GM13976 (cell line): ENCODE results near the gene NAALADL2.
"Not testable (repeated sequence)": the region's sequence is repeated elsewhere in the genome, so short reads cannot be mapped to it uniquely, and the experiment has no call there.

Experiments used
- DNase-seq: peaks from one replicate; pipeline ENCODE4 v3.0.0; 2012; ENCODE audit warnings: low spot score
- in situ Hi-C: fragments of 300-500 bp; cut with MboI; formaldehyde crosslinking; loops from one replicate; pipeline ENCODE4 v1.12.0; 2022; ENCODE audit warnings: low sequenced_read_pairs, mixed read lengths, inconsistent platforms; ENCODE audit not compliant: unreplicated experiment
- TF ChIP-seq, protein P1 (sequence below): IDR thresholded peaks from 2 replicates; pipeline ENCODE4 v1.5.1; 2012; ENCODE audit warnings: borderline replicate concordance, mild to moderate bottlenecking; ENCODE audit not compliant: insufficient read depth; ENCODE audit errors: extremely low read depth, missing control alignments, control extremely low read depth

The NAALADL2 gene

DNA sequence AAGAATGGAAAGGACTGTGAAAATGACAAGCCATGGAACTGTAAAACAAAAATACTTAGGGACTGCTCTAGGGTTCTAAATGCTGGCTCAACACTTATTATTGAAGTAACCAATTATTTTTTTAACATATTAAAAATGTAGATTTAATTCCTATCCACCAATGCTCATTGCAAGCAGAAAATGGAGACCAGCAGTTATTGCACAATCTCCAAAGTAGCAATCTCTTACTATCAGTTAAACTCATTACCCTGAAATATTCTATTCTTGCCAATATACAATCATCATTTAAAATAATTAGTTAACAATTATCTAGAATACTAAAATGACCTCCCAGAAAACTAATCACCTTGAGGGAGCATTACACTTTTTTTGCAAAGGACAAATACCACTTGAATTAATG, 499.8 kb downstream of the NAALADL2 start:
- no peak for DNase-seq
- in situ Hi-C loops: no loop called here
- TF ChIP-seq, protein P1, sequence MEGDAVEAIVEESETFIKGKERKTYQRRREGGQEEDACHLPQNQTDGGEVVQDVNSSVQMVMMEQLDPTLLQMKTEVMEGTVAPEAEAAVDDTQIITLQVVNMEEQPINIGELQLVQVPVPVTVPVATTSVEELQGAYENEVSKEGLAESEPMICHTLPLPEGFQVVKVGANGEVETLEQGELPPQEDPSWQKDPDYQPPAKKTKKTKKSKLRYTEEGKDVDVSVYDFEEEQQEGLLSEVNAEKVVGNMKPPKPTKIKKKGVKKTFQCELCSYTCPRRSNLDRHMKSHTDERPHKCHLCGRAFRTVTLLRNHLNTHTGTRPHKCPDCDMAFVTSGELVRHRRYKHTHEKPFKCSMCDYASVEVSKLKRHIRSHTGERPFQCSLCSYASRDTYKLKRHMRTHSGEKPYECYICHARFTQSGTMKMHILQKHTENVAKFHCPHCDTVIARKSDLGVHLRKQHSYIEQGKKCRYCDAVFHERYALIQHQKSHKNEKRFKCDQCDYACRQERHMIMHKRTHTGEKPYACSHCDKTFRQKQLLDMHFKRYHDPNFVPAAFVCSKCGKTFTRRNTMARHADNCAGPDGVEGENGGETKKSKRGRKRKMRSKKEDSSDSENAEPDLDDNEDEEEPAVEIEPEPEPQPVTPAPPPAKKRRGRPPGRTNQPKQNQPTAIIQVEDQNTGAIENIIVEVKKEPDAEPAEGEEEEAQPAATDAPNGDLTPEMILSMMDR: no peak

DNA sequence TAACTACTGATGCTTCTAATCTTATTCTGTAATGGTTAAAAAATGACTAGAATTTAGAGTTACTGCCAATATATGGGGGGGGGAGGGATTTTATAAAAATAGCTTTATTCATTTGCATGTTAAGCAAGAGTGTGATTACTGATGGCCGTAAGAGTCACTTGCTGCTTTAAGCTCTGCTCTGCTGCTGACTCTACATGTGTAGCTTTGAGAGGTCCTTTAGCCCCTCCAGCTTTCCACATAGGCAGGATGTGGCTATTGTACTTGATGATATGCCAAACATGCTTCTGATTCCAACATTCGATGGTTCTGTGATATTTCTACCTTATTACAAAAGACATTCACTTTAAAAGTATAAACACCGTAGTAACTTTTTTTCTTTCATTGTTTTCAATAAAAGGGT, 511.3 kb downstream of the NAALADL2 start:
- in situ Hi-C loops, DNase-seq: not testable (repeated sequence)

DNA sequence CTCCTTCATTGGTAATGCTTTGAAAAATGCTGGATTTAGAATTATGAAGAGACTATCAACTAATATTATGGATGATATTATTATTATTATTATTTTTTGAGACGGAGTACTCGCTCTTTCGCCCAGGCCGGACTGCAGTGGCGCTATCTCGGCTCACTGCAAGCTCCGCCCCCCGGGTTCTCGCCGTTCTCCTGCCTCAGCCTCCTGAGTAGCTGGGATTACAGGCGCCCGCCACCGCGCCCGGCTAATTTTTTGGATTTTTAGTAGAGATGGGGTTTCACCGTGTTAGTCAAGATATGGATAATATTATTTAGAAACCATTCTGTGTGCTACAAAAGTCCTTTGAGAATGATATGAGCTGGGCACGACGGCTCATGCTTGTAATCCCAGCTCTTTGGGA, 512.1 kb downstream of the NAALADL2 start:
- DNase-seq, in situ Hi-C loops: not testable (repeated sequence)

DNA sequence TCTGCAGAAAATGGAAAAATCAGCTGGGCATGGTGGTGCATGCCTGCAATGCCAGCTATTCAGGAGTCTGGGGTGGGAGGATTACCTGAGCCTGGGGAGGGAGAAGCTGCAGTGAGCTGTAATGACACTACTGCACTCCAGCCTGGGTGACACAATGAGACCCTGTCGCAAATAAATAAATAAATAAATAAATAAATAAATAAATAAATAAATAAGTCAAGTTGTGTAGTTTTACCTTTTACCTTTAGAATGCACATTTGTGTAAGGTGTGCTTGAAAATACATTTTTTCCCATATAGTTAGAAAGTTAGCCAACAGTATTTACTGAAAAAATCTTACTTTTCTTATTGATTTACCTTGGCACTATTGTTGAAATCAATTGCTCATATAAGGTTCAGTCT, 515.6 kb downstream of the NAALADL2 start:
- DNase-seq: no peak
- in situ Hi-C loops: no loop called here
- TF ChIP-seq, protein P1: no peak

DNA sequence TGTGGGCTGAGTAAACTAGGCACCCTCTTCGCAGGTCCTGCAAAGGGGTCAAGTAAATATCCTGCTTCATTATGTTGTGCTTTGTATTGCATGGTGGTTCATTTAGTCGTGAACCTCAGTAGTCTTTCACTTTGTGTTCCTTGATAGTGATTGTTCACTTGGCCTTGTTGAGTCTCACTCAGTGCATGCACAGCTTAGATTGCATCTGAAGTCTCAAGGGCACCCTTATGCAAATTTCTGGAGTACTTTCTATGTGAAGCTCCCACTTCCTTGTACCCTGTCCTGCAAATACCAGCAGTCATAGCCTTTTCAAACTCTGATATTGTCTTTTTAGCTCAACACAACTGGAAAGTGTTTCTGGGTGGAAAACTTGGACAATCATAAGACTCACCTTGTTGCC, 519.2 kb downstream of the NAALADL2 start:
- no peak for DNase-seq
- in situ Hi-C loops: no loop called here

DNA sequence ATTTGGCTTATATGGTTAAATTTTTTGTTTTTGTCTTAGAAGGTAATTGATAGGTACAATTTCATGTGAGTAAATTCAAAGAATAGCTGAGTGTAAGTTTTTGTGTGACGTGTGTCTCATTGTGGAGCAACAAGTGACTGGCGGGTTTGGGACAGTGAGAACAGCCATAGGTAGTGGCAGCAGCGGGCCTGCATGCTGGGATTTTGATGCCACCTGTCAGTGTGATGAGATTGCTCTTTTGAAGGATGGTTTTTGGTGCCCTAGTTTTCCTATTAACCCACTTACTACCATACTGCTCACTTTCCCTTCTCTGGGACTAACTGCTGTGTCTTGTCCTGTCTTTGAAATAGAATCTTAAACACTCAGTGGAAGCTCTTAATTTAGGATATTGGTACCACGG, 522.6 kb downstream of the NAALADL2 start:
- TF ChIP-seq, protein P1: no peak
- DNase-seq: no peak
- in situ Hi-C loops: no loop called here

More for the DNA sequence above, 519.2 kb downstream of the NAALADL2 start:
- TF ChIP-seq, protein P1: no peak

DNA sequence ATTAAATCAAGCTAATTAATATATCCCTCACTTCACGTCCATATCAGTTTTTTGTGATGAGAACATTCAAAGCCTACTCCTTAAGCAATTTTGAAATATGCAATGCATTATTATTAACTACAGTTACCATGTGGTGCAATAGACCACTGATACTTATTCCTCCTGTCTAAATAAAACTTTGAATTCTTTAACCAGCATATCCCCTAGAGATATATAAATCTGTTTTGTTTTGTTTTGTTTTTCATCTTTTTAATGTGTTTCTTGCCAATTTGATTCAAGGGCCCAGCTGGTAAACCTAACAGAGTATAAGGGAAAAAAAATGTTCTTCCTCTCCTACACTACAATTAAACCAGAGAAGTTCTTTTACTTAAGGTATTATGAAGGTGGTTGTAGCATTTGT, 524.2 kb downstream of the NAALADL2 start:
- in situ Hi-C loops: no loop called here
- TF ChIP-seq, protein P1: no peak
- DNase-seq: no peak

DNA sequence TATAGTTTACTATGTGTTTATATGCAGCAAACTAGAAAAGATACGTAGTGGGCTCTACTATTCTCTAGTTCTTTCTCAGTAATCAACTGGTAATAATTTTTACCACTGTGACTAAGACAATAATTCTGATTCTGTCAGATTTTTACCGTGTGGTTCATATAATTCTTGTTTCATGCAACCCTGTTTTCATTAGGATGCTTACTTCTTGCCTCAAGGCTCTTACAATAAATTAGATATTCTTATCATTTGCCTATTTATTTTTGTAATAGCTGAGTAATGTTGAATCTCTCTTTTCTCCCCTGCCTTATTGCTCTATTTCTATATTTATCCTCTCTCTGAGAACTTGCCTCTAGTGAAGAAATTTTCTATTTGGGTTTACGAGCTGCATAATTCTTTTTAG, 524.7 kb downstream of the NAALADL2 start:
- in situ Hi-C loops: no loop called here
- DNase-seq: no peak
- TF ChIP-seq, protein P1: no peak
